HG03432 (cell line): ENCODE results near the gene GNB1L.

Experiments
- ATAC-seq: cut with Tn5 transposase; IDR thresholded peaks from one replicate; pipeline ENCODE4 v1.9.1; 2021; ENCODE audit warnings: mild to moderate bottlenecking, moderate library complexity; ENCODE audit not compliant: unreplicated experiment

The GNB1L gene

DNA sequence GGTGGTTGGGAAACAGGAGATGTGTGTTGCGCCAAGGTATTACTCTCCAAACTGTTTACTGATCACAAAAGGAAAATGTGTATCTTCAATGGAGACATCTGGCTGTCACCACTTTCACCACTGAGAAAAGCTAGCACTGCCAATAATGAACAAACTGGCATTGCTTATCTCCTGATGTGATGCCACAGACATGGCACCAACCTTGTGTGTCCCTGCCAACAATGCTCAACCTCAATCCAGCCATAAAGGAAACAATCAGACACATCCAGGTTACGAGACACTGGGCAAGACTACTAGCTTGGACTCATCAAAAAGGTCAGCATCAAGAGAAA lies 28.1 kb downstream of the GNB1L start:
- no peak for ATAC-seq

- ATAC-seq = no peak
Measured at GRCh38 chr22:19825904-19826618, 28.6 kb downstream of the GNB1L start.

GRCh38 chr22:19824926-19825339 lies 29.7 kb downstream of the GNB1L start:
- no peak for ATAC-seq

- no peak for ATAC-seq
Measured at GRCh38 chr22:19824212-19824925, 30.3 kb downstream of the GNB1L start.

DNA sequence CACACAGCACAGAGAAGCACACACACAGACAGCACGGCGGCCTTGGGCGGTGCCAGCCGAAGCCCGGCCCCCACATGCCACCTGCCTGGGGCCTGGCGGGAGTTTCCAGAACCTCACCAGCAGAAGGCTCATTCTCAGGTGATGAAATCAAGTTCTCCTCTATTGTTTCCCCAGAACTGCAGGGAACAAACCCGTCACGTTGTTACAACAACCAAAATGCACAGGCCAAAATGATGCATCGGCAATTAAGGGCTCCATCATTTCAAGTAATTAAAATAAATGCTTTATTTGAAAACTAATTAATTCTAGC lies 30.8 kb downstream of the GNB1L start:
- no peak for ATAC-seq

DNA sequence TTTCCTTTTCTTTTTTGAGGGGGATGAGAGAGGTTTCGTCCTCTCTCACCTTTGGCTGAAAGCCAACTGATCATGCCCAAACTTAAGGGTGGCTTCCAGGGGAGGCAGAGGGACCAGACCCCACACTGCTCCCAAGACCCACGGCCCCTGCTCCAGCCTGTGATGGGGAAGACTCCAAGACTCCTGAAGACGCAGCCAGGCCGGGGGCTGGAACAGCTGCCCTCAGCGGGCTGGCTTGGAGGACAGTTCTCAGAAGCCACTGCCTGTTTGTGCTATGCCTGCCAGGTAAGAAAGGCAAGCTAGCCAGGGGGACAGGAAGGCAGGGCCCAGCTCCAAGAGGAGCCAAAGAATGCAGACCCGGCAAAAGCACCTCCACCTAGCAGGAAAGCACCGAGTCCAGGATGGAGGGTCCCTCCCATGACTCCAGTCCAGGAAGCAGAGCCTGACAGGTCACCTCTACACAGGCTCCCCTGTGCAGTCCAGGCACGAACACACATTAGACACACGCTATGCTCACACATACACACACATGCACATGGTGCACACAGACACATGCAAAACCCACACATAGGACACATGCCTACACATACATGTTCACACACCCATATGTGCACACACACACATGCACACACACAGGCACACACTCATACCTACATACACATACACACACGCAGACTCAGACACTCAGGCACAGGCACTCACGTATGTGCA lies 31.3 kb downstream of the GNB1L start:
- no peak for ATAC-seq

GRCh38 chr22:19822301-19823117 lies 32.2 kb downstream of the GNB1L start:
- no peak for ATAC-seq

DNA sequence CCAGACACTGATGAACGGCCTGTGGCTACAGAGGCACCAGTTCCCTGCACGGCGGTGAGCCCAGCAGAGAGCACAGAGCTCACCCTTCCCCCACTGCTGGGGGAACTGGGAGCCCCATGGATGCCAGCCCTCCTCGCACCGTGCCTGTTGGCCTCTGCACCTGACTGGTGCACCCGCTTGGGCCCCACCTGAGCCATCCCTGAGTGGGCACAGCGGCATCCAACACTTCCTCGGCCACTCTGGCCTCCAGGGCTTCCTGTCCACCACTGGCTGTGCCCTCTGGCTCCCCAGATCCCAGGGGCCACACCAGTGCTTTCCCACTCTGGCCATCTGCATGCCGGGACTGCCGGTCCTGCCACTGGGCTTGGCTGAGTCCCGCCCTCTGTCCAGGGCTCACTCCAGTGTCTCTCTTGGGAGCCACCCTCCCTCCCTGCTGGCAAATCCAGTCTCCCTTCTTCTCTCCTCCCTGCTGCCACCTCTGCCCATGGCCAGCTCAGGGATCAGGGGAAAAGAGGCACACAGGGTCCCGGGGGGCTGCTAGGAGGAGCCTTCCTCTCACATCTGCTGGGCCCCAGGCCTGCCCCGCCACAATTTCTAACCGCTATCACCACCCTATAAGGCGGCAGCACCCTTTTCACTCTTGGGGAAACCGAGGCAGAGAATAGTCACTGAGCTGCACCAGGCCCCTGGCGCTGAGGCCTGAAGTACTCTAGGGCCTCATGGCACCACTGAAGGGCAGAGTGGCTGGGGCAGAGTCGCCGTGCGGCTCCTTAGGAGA lies 33.0 kb downstream of the GNB1L start:
- ATAC-seq = no peak

- no peak for ATAC-seq
Measured at GRCh38 chr22:19820880-19821522, 33.7 kb downstream of the GNB1L start.

DNA sequence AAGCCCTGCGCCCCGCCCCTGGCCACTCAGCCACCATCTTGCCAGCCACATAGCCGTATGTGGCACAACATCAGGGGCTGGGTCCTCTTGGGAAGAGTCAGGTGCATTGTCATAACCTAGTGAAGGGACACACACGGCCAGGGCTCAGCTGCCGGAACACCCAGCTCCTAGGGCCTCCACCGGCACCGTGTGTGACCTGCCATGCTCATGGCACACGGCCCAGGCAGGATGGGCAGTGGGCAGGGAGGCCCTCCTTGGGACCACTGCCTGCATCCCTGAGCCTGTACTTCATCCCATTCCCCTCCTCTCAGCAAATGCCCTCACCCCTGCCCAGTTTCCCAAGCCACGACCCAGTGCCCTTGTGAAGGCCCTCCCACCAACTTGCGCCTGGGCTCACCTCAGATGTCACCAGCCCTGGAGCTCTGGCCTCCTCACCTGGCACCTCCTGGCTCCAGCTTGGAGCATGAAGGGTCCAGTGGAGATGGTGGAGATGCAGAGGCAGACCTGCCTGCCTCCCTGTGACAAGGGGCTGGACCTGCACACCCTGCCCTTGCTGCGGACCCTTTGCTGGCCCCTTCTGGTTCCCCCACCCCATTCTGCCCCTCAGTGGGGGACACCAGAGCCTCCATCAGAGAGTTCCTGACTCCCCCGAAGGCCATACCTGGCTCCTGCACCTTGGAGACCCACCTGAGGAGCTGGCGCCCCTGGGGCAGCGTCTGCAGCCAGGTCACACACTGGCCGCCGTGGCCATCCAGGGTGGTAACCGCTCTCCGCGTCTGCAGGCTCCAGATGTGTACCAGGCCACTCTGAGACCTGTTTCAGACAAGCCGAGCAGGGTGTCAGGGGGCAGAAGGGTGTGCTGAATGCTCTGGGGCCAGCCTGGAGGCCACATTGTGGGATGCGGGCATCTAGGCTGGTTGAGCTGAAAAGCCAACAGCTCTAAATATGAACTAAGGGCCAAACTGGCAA lies 34.5 kb downstream of the GNB1L start:
- ATAC-seq = no peak

GRCh38 chr22:19819208-19819910 lies 35.3 kb downstream of the GNB1L start:
- ATAC-seq = no peak

GRCh38 chr22:19818324-19819207 lies 36.1 kb downstream of the GNB1L start:
- no peak for ATAC-seq

GRCh38 chr22:19816372-19817119 lies 38.1 kb downstream of the GNB1L start:
- ATAC-seq = no peak

DNA sequence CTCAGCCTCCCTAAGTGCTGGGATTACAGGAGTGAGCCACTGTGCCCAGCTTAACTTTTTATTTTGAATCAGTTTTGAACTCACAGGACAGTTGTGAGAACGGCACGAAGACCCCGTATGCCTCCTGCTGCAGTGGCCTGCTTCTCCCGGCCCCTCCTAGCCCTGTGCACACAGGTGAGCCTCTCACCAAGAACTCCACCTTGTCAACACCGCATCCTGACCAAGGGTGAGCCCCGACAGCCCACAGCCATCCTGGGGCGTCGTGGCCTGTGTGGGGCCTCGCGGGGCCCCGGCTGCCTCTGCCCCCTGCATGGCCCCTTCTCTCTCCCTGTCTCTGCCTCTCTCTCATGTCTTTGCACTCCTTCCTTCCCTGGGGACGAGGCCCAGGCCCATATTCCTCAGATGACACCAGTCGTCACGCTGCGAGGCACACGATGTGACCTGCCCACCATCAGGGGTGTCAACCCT lies 38.8 kb downstream of the GNB1L start:
- no peak for ATAC-seq

GRCh38 chr22:19815093-19815822 lies 39.4 kb downstream of the GNB1L start:
- no peak for ATAC-seq

GRCh38 chr22:19814428-19814827 lies 40.2 kb downstream of the GNB1L start:
- ATAC-seq = no peak
